ENCODE data around the gene DIAPH3. TPM values are rescaled to one million over a fixed set of nuclear protein-coding genes. Genes with fewer than 3 reads are reported as not detected.

The DIAPH3 gene
- total RNA-seq, 3 donors from 2014 or later, result under 0.01 to 0.88 (median 0.64) TPM

GRCh38 chr13:59873856-59874255, 289.9 kb downstream of the DIAPH3 start:
- Histone ChIP-seq H3K4me1 (no peaks in the 10 kb centered on the region), H3K9me3 (no peaks in the 10 kb centered on the region), H3K4me3 (no peak overlapping the region), H3K27ac (no peak overlapping the region), H3K36me3 (no peaks in the 10 kb centered on the region), H3K27me3 (no peaks in the 10 kb centered on the region)
- DNase-seq (ENCODE audit: low spot score in 2 of 2), result no peak
- no peak for TF ChIP-seq POLR2AphosphoS5 (IDR thresholded peaks at IDR 0.05)
- no peak for TF ChIP-seq CTCF (IDR thresholded peaks at IDR 0.05)
- TF ChIP-seq POLR2A (IDR thresholded peaks at IDR 0.05), result no peak
- intact Hi-C loops (cut with DNase I; ENCODE audit: low total_unique reads), result loop anchor here (5.0 kb wide), 1 partner anchor 668 kb away; no protein-coding TSS in a partner anchor

GRCh38 chr13:59873309-59873708, 290.4 kb downstream of the DIAPH3 start:
- TF ChIP-seq POLR2A (IDR thresholded peaks at IDR 0.05), result no peak
- no peak for TF ChIP-seq POLR2AphosphoS5 (IDR thresholded peaks at IDR 0.05)
- TF ChIP-seq CTCF (IDR thresholded peaks at IDR 0.05), result no peak
- no peak for DNase-seq (ENCODE audit: low spot score in 2 of 2)
- no peaks in the 10 kb centered on the region for H3K27me3 ChIP-seq
- H3K27ac ChIP-seq, result no peak overlapping the region
- H3K36me3 ChIP-seq, result no peaks in the 10 kb centered on the region
- H3K4me1 ChIP-seq, result no peaks in the 10 kb centered on the region
- intact Hi-C loops (cut with DNase I; ENCODE audit: low total_unique reads), result loop anchor here (5.0 kb wide), 1 partner anchor 669 kb away; no protein-coding TSS in a partner anchor
- no peak overlapping the region for H3K4me3 ChIP-seq
- H3K9me3 ChIP-seq, result no peaks in the 10 kb centered on the region

- H3K27ac ChIP-seq, result no peak overlapping the region
- H3K9me3 ChIP-seq, result no peaks in the 10 kb centered on the region
- no peak for DNase-seq (ENCODE audit: low spot score in 2 of 2)
- TF ChIP-seq POLR2A (IDR thresholded peaks at IDR 0.05) (no peak), CTCF (IDR thresholded peaks at IDR 0.05) (no peak), POLR2AphosphoS5 (IDR thresholded peaks at IDR 0.05) (no peak)
- no peaks in the 10 kb centered on the region for H3K27me3 ChIP-seq
- intact Hi-C loops (cut with DNase I; ENCODE audit: low total_unique reads), result no loop called here
- H3K4me1 ChIP-seq, result no peaks in the 10 kb centered on the region
- H3K4me3 ChIP-seq, result no peak overlapping the region
- no peaks in the 10 kb centered on the region for H3K36me3 ChIP-seq
These were observed 295.9 kb downstream of the DIAPH3 start for GRCh38 chr13:59867867-59868266.

- intact Hi-C loops (cut with DNase I; ENCODE audit: low total_unique reads), result no loop called here
- no peak for DNase-seq (ENCODE audit: low spot score in 2 of 2)
- no peaks in the 10 kb centered on the region for H3K27me3 ChIP-seq
These were observed 298.3 kb downstream of the DIAPH3 start for GRCh38 chr13:59865398-59865797.

GRCh38 chr13:59863621-59864020, 300.1 kb downstream of the DIAPH3 start:
- H3K27me3 ChIP-seq, result no peaks in the 10 kb centered on the region
- H3K4me1 ChIP-seq, result no peaks in the 10 kb centered on the region
- H3K36me3 ChIP-seq, result no peaks in the 10 kb centered on the region
- no peak overlapping the region for H3K4me3 ChIP-seq
- TF ChIP-seq POLR2AphosphoS5 (IDR thresholded peaks at IDR 0.05) (no peak), POLR2A (IDR thresholded peaks at IDR 0.05) (no peak), CTCF (IDR thresholded peaks at IDR 0.05) (no peak)
- H3K9me3 ChIP-seq, result no peaks in the 10 kb centered on the region
- DNase-seq (ENCODE audit: low spot score in 2 of 2), result no peak
- no peak overlapping the region for H3K27ac ChIP-seq
- intact Hi-C loops (cut with DNase I; ENCODE audit: low total_unique reads), result no loop called here

More at GRCh38 chr13:59865398-59865797, 298.3 kb downstream of the DIAPH3 start:
- no peak for TF ChIP-seq POLR2A (IDR thresholded peaks at IDR 0.05)
- TF ChIP-seq POLR2AphosphoS5 (IDR thresholded peaks at IDR 0.05), result no peak
- TF ChIP-seq CTCF (IDR thresholded peaks at IDR 0.05), result no peak
- H3K27ac ChIP-seq, result no peak overlapping the region
- H3K9me3 ChIP-seq, result no peaks in the 10 kb centered on the region
- no peaks in the 10 kb centered on the region for H3K4me1 ChIP-seq
- H3K36me3 ChIP-seq, result no peaks in the 10 kb centered on the region
- no peak overlapping the region for H3K4me3 ChIP-seq

All from breast epithelium (tissue), 4 donors.